Ecto neural progenitor cell (in vitro differentiated cells): ENCODE measurements around the gene VAT1L.
"Not testable (repeated sequence)": the region's sequence is repeated elsewhere in the genome, so short reads cannot be mapped to it uniquely, and the experiment has no call there.

Experiments
- DNase-seq: peaks from one replicate; pipeline ENCODE4 v3.0.0-alpha.2; 2018; ENCODE audit warnings: low spot score

VAT1L gene

GRCh38 chr16:77956231-77956630, 167.9 kb downstream of the VAT1L start:
- DNase-seq = no peak

GRCh38 chr16:77960766-77961165, 172.4 kb downstream of the VAT1L start:
- no peak for DNase-seq

- DNase-seq = no peak
Measured at GRCh38 chr16:77961814-77962213, 173.4 kb downstream of the VAT1L start.

- no peak for DNase-seq
Measured at GRCh38 chr16:77962689-77963088, 174.3 kb downstream of the VAT1L start.

GRCh38 chr16:77963185-77964044, 175.1 kb downstream of the VAT1L start:
- no peak for DNase-seq

- no peak for DNase-seq
Measured at GRCh38 chr16:77965346-77965745, 177.0 kb downstream of the VAT1L start.

GRCh38 chr16:77967054-77967904, 178.9 kb downstream of the VAT1L start:
- DNase-seq = peak; percentile 59

- DNase-seq = no peak
Measured at GRCh38 chr16:77969861-77970260, 181.5 kb downstream of the VAT1L start.

- no peak for DNase-seq
Measured at GRCh38 chr16:77970371-77970770, 182.0 kb downstream of the VAT1L start.

GRCh38 chr16:77971306-77972061, 183.1 kb downstream of the VAT1L start:
- DNase-seq = peak; percentile 90

- DNase-seq = no peak
Measured at GRCh38 chr16:77972062-77972392, 183.7 kb downstream of the VAT1L start.

- no peak for DNase-seq
Measured at GRCh38 chr16:77974883-77975282, 186.5 kb downstream of the VAT1L start.

- no peak for DNase-seq
Measured at GRCh38 chr16:77975942-77976341, 187.6 kb downstream of the VAT1L start.

- no peak for DNase-seq
Measured at GRCh38 chr16:77977339-77977738, 189.0 kb downstream of the VAT1L start.

GRCh38 chr16:77985111-77985510, 196.7 kb downstream of the VAT1L start:
- DNase-seq = no peak

- no peak for DNase-seq
Measured at GRCh38 chr16:77986011-77986740, 197.8 kb downstream of the VAT1L start.

- DNase-seq = no peak
Measured at GRCh38 chr16:77987810-77988209, 199.4 kb downstream of the VAT1L start.

GRCh38 chr16:77989846-77990245, 201.5 kb downstream of the VAT1L start:
- no peak for DNase-seq

GRCh38 chr16:77991701-77992100, 203.3 kb downstream of the VAT1L start:
- DNase-seq = no peak

- DNase-seq = not testable (repeated sequence)
Measured at GRCh38 chr16:77992381-77992780, 204.0 kb downstream of the VAT1L start.

GRCh38 chr16:77993111-77993985, 205.0 kb downstream of the VAT1L start:
- DNase-seq = no peak
